ENCODE data around the gene SNX17.
"Not testable (repeated sequence)": the region's sequence is repeated elsewhere in the genome, so short reads cannot be mapped to it uniquely, and the experiment has no call there.

SNX17 gene

GRCh38 chr2:27400348-27401135 lies 30.1 kb downstream of the SNX17 start:
- DNase-seq, result no peak

GRCh38 chr2:27407798-27408491 lies 37.5 kb downstream of the SNX17 start:
- no peak for DNase-seq

- no peak for DNase-seq
Observed at GRCh38 chr2:27408601-27409320, 38.3 kb downstream of the SNX17 start.

- peak; percentile 24 to 95 (median 89) for DNase-seq
Observed at GRCh38 chr2:27409321-27410073, 39.1 kb downstream of the SNX17 start, which contains the start of gene PPM1G. Gene PPM1G (minus strand): TSS chr2:27409591. CDS start chr2:27409422, 169 bp downstream.

GRCh38 chr2:27412419-27413152 lies 42.2 kb downstream of the SNX17 start:
- no peak for DNase-seq

- DNase-seq, result no peak
Observed at GRCh38 chr2:27416151-27416550, 45.7 kb downstream of the SNX17 start.

- DNase-seq, result no peak
Observed at GRCh38 chr2:27420996-27421395, 50.6 kb downstream of the SNX17 start.

GRCh38 chr2:27421660-27422250 lies 51.3 kb downstream of the SNX17 start:
- DNase-seq, result no peak

- no peak for DNase-seq
Observed at GRCh38 chr2:27422958-27423357, 52.5 kb downstream of the SNX17 start.

- not testable (repeated sequence) for DNase-seq
Observed at GRCh38 chr2:27425039-27425438, 54.6 kb downstream of the SNX17 start.

Data from C1 segment of cervical spinal cord (tissue), 14 donors.